ENCODE results near the gene FOXK2.
"Not testable (repeated sequence)": the region's sequence is repeated elsewhere in the genome, so short reads cannot be mapped to it uniquely, and the experiment has no call there.

Gene FOXK2

GRCh38 chr17:82566129-82566960 is 46.8 kb downstream of the FOXK2 start:
- no peak for DNase-seq

GRCh38 chr17:82567286-82567685 is 47.8 kb downstream of the FOXK2 start:
- DNase-seq = no peak

GRCh38 chr17:82568997-82569393 is 49.5 kb downstream of the FOXK2 start:
- no peak for DNase-seq

GRCh38 chr17:82569621-82570020 is 50.1 kb downstream of the FOXK2 start:
- no peak for DNase-seq

GRCh38 chr17:82570277-82570676 is 50.7 kb downstream of the FOXK2 start:
- no peak for DNase-seq

- DNase-seq = no peak
Measured at GRCh38 chr17:82571855-82572254, 52.3 kb downstream of the FOXK2 start.

GRCh38 chr17:82574041-82574440 is 54.5 kb downstream of the FOXK2 start:
- no peak for DNase-seq

- DNase-seq = not testable (repeated sequence)
Measured at GRCh38 chr17:82575581-82576221, 56.2 kb downstream of the FOXK2 start.

GRCh38 chr17:82577300-82577699 is 57.8 kb downstream of the FOXK2 start:
- no peak for DNase-seq

GRCh38 chr17:82579969-82580368 is 60.4 kb downstream of the FOXK2 start:
- not testable (repeated sequence) for DNase-seq

- DNase-seq = no peak
Measured at GRCh38 chr17:82582213-82582612, 62.7 kb downstream of the FOXK2 start.

- DNase-seq = no peak
Measured at GRCh38 chr17:82582709-82583108, 63.2 kb downstream of the FOXK2 start.

GRCh38 chr17:82583720-82584234 is 64.2 kb downstream of the FOXK2 start:
- DNase-seq = peak in 1 of 2 experiments; percentile 26

- DNase-seq = peak; percentile 30 to 36
Measured at GRCh38 chr17:82585935-82586575, 66.5 kb downstream of the FOXK2 start.

GRCh38 chr17:82586576-82587233 is 67.2 kb downstream of the FOXK2 start:
- DNase-seq = no peak

GRCh38 chr17:82587234-82588086 is 67.9 kb downstream of the FOXK2 start:
- DNase-seq = no peak

GRCh38 chr17:82588266-82589175 is 69.0 kb downstream of the FOXK2 start:
- DNase-seq = no peak

- DNase-seq = no peak
Measured at GRCh38 chr17:82589851-82590180, 70.3 kb downstream of the FOXK2 start.

GRCh38 chr17:82590216-82590615 is 70.7 kb downstream of the FOXK2 start:
- DNase-seq = no peak

- no peak for DNase-seq
Measured at GRCh38 chr17:82590881-82591539, 71.5 kb downstream of the FOXK2 start.

Measured in activated CD4-positive, alpha-beta T cell treated with anti-CD3 and anti-CD28 coated beads, Interleukin-2, amount 50 U/mL, for 48 hours (primary cell).